Activated CD4-positive, alpha-beta T cell treated with anti-CD3 and anti-CD28 coated beads, Interleukin-2, amount 50 U/mL, for 48 hours (primary cell): Measurements from ENCODE around the gene YES1.
A peak's percentile ranks its signal among the peaks of the same experiment; 100 is the strongest.

Experiments used
- DNase-seq, 2 experiments: peaks; one replicate each; pipeline ENCODE4 v3.0.0-alpha.2; 2020

Gene YES1

GRCh38 chr18:811892-812375 lies at the start of gene YES1:
YES1 (minus strand) TSS chr18:812242; CDS start chr18:756827, 55,415 bp downstream.
- DNase-seq, result peak in 1 of 2 experiments; percentile 16

GRCh38 chr18:857986-858385 lies 45.9 kb upstream of the YES1 start:
- DNase-seq, result no peak

- no peak for DNase-seq
Observed at GRCh38 chr18:853471-853870, 41.4 kb upstream of the YES1 start.

GRCh38 chr18:850960-851359 lies 38.9 kb upstream of the YES1 start:
- DNase-seq, result no peak

GRCh38 chr18:849021-849420 lies 37.0 kb upstream of the YES1 start:
- no peak for DNase-seq

- DNase-seq, result no peak
Observed at GRCh38 chr18:848062-848861, 36.2 kb upstream of the YES1 start.

GRCh38 chr18:845152-845819 lies 33.2 kb upstream of the YES1 start:
- no peak for DNase-seq

GRCh38 chr18:841647-842370 lies 29.8 kb upstream of the YES1 start:
- DNase-seq, result no peak

GRCh38 chr18:840516-840915 lies 28.5 kb upstream of the YES1 start:
- DNase-seq, result no peak

- DNase-seq, result no peak
Observed at GRCh38 chr18:840023-840408, 28.0 kb upstream of the YES1 start.

GRCh38 chr18:839224-840022 lies 27.4 kb upstream of the YES1 start:
- DNase-seq, result peak; percentile 95 to 96

- DNase-seq, result no peak
Observed at GRCh38 chr18:837922-838321, 25.9 kb upstream of the YES1 start.

GRCh38 chr18:834082-834720 lies 22.2 kb upstream of the YES1 start:
- DNase-seq, result no peak

- no peak for DNase-seq
Observed at GRCh38 chr18:833197-833596, 21.2 kb upstream of the YES1 start.

GRCh38 chr18:832085-832681 lies 20.1 kb upstream of the YES1 start:
- DNase-seq, result no peak

GRCh38 chr18:830315-830901 lies 18.4 kb upstream of the YES1 start:
- DNase-seq, result no peak

GRCh38 chr18:829432-829831 lies 17.4 kb upstream of the YES1 start:
- no peak for DNase-seq

- no peak for DNase-seq
Observed at GRCh38 chr18:827093-827677, 15.1 kb upstream of the YES1 start.

GRCh38 chr18:825891-826585 lies 14.0 kb upstream of the YES1 start:
- no peak for DNase-seq

- DNase-seq, result no peak
Observed at GRCh38 chr18:824179-824578, 12.1 kb upstream of the YES1 start.
